Tibial artery (tissue), 4 donors: ENCODE data around the gene ADAM33.

Experiments
- DNase-seq, 2 donors: peaks; one replicate each; pipeline ENCODE4 v3.0.0-alpha.2; 2019
- H3K27ac ChIP-seq, 2 donors: fragments of 200-600 bp; sonication (generic) in 1 of 2; 1 replicate in 1 of 2; 2 replicates in 1 of 2; pipeline ENCODE4 v1.5.1; 2018 to 2019; ENCODE audit warnings: mild to moderate bottlenecking in 1 of 2
- H3K27me3 ChIP-seq, 2 donors: fragments of 200-600 bp; sonication (generic) in 1 of 2; one replicate each; pipeline versions ENCODE4 v1.5.1 to v1.6.0; 2016 to 2019
- H3K36me3 ChIP-seq, 3 donors: fragments of 200-600 bp; sonication (generic) in 2 of 3; one replicate each; pipeline ENCODE4 v1.5.1; 2016 to 2019; ENCODE audit warnings: mild to moderate bottlenecking in 2 of 3
- H3K4me1 ChIP-seq, 4 donors: fragments of 200-600 bp; sonication (generic) in 2 of 4; 1 replicate in 3 of 4; 2 replicates in 1 of 4; pipeline ENCODE4 v1.5.1; 2016 to 2019
- H3K4me3 ChIP-seq, 2 donors: fragments of 200-600 bp; sonication (generic) in 1 of 2; 1 replicate in 1 of 2; 2 replicates in 1 of 2; pipeline ENCODE4 v1.5.1; 2018 to 2019; ENCODE audit warnings: mild to moderate bottlenecking in 2 of 2
- H3K9me3 ChIP-seq, 3 donors: fragments of 200-600 bp; sonication (generic) in 1 of 3; one replicate each; pipeline ENCODE4 v1.5.1; 2016 to 2019
- CTCF ChIP-seq, 2 experiments: fragments of 200-600 bp in 1 of 2; fragments of 450-650 bp in 1 of 2; IDR thresholded peaks; one replicate each; pipeline ENCODE4 v1.5.1; 2017 to 2019; ENCODE audit warnings: antibody characterized with exemption in 2 of 2, mild to moderate bottlenecking in 1 of 2, moderate library complexity in 1 of 2
- intact Hi-C: fragments of 100-400 bp; cut with DNase I; formaldehyde crosslinking; loops from one replicate; pipeline ENCODE4 v1.15.0; 2023; ENCODE audit warnings: low total_unique reads

ADAM33 gene

GRCh38 chr20:3672547-3673171, 9.2 kb downstream of the ADAM33 start:
- Histone ChIP-seq H3K27ac (no peak overlapping the region), H3K27me3 (peaks cover 0 to 4% of the 10 kb centered on the region in 2 donors), H3K36me3 (peaks cover 0 to 69% (median 67%) of the 10 kb centered on the region in 3 donors), H3K9me3 (no peaks in the 10 kb centered on the region), H3K4me3 (no peak overlapping the region), H3K4me1 (peaks cover 0 to 22% (median 11%) of the 10 kb centered on the region in 4 donors)
- intact Hi-C loops = loop anchor here (10.0 kb wide), 1 partner anchor 172 kb away; the partner anchor contains the start of gene MAVS
- TF ChIP-seq CTCF (IDR thresholded peaks at IDR 0.05) = no peak
- no peak for DNase-seq

GRCh38 chr20:3671986-3672546, 9.7 kb downstream of the ADAM33 start:
- Histone ChIP-seq H3K27me3 (peaks cover 0 to 4% of the 10 kb centered on the region in 2 donors), H3K36me3 (peaks cover 0 to 69% (median 67%) of the 10 kb centered on the region in 3 donors), H3K4me1 (peaks cover 0 to 16% (median 5%) of the 10 kb centered on the region in 4 donors), H3K9me3 (no peaks in the 10 kb centered on the region), H3K4me3 (no peak overlapping the region), H3K27ac (no peak overlapping the region)
- no peak for DNase-seq
- intact Hi-C loops = loop anchor here (10.0 kb wide), 1 partner anchor 173 kb away; the partner anchor contains the start of gene MAVS
- no peak for TF ChIP-seq CTCF (IDR thresholded peaks at IDR 0.05)

DNA sequence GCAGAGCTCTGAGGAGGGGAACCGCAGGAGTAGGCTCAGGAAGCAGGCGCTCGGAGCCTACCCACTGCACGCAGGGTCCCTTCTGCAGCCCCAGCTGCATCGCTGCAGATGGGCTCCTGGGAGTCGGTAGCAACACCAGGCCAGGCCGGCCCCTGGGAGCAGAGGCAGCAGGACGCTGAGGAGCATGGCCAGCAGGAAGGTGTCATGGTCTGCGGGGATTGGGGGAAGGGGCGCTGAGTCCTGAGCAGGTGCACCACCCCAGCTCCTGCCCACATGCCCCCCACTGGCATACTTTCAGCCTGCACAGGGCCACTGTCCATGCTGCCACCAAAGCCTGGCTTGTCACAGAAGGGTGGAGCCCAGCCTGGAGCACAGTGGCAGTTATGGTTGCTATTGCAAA, 10.9 kb downstream of the ADAM33 start:
- Histone ChIP-seq H3K9me3 (no peaks in the 10 kb centered on the region), H3K4me1 (peaks cover 0 to 10% (median 0%) of the 10 kb centered on the region in 4 donors), H3K36me3 (peaks cover 0 to 69% (median 67%) of the 10 kb centered on the region in 3 donors), H3K4me3 (no peak overlapping the region), H3K27me3 (peaks cover 0 to 4% of the 10 kb centered on the region in 2 donors), H3K27ac (no peak overlapping the region)
- DNase-seq = no peak
- TF ChIP-seq CTCF (IDR thresholded peaks at IDR 0.05) = no peak
- intact Hi-C loops = loop anchor here (10.0 kb wide), 1 partner anchor 174 kb away; the partner anchor contains the start of gene MAVS

DNA sequence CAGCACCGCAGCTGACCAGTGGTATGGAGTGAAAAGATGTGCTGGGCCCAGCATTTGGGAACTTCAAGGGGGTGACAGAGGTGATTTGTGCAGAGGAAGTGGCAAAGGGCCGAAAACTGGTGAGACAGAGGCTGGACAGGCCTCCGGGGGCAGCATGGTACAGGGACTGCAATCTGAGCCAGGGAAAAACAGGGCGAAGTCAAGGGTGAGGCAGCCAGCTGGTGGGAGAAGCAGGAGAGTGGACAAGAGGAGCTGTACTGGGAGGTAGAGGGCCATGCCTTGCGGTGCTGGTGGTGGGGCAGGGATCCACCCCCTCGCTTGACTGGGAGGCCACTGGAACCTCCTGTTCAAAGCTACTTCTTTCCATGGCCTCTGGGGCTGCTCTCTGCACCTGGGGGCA, 11.3 kb downstream of the ADAM33 start:
- Histone ChIP-seq H3K36me3 (peaks cover 0 to 69% (median 67%) of the 10 kb centered on the region in 3 donors), H3K27ac (no peak overlapping the region)
- intact Hi-C loops = loop anchor here (10.0 kb wide), 1 partner anchor 174 kb away; the partner anchor contains the start of gene MAVS

More for the DNA sequence above, 11.3 kb downstream of the ADAM33 start:
- no peak for TF ChIP-seq CTCF (IDR thresholded peaks at IDR 0.05)
- Histone ChIP-seq H3K9me3 (no peaks in the 10 kb centered on the region), H3K27me3 (peaks cover 0 to 4% of the 10 kb centered on the region in 2 donors), H3K4me3 (no peak overlapping the region), H3K4me1 (peaks cover 0 to 10% (median 0%) of the 10 kb centered on the region in 4 donors)
- no peak for DNase-seq
